PC-9 (cell line): ENCODE results near the gene PIEZO2.
"Not testable (repeated sequence)": the region's sequence is repeated elsewhere in the genome, so short reads cannot be mapped to it uniquely, and the experiment has no call there.

ENCODE experiments used
- CTCF ChIP-seq: fragments of 200-600 bp; sonication (generic); conservative IDR thresholded peaks from 2 replicates; pipeline ENCODE4 v1.6.1; 2017; ENCODE audit warnings: mixed run types, antibody characterized with exemption, mild to moderate bottlenecking, moderate library complexity
- EZH2 ChIP-seq: fragments of 200-600 bp; sonication (generic); IDR thresholded peaks from 2 replicates; pipeline ENCODE4 v1.8.0; 2017; ENCODE audit warnings: antibody characterized with exemption, low read depth

- not testable (repeated sequence) for TF ChIP-seq CTCF, EZH2
Measured at GRCh38 chr18:10620670-10621329, 528.6 kb downstream of the PIEZO2 start.
